Purkinje cell (primary cell): ENCODE results near the gene LCNL1. TPM values are rescaled to one million over a fixed set of nuclear protein-coding genes. Genes with fewer than 3 reads are reported as not detected.

Experiments
- polyA plus RNA-seq: library from polyadenylated mRNA; unstranded; fragments of >200 nt; fragmentation: Nextera tagmentation; gene quantifications from 2 replicates; pipeline ENCODE4 v1.2.1, GENCODE V29; 2014

LCNL1 gene
- polyA plus RNA-seq, result not detected in 2 replicates

DNA sequence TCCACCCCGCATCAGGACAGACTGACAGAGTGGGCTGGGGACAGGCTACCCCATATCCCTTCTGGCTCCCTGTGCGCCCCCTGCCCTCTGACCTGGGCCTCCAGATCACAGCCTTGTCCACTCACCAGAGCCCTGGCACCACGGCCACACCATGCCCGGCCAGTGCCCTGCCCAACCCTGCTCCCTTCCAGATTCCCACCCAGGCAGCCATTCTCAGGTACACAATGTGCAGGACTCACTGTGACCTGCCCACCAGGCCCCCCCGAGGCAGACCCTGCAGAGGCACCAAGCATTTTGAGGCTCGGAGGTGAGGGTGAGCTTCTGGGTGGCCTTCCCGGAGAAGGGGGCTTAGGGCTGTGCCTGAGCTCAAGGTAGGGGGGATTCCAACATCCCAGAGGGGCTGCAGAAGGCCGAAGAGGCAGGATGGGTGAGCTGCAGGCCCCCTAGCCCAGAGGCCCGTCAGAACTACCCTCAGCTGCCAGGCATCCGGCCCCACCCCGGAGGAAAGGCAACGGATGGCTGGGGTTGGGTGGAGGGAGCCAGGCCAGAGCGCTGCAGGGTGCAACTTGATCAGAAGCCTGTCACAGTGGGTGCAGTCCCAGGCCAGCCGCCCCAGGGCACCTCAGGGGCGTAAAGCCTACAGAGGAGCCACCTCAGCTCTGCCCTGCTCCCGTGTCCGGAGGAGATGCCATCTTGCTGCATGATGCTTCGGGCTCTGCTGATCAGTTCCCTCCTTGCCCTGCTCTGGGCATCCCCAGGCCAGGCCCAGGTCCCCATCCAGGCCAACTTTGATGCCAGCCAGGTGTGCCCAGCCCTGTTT is at the start of gene LCNL1:
Gene LCNL1, plus strand, starts transcription at position 762 of the 820 bp plus-strand sequence. CDS start 594 bp downstream, outside the sequence.

GRCh38 chr9:136944519-136945332 is 38.1 kb upstream of the LCNL1 start, which contains the start of the genes C8G and FBXW5:
TSS of gene C8G (plus strand) at chr9:136945243. CDS start at chr9:136945321, 78 bp downstream.
TSS of gene FBXW5 (minus strand) at chr9:136944738. CDS start at chr9:136944083, 655 bp downstream.

GRCh38 chr9:136951541-136952320 is 31.1 kb upstream of the LCNL1 start, which contains the start of gene LCN12:
TSS of gene LCN12 (plus strand) at chr9:136952273. CDS start at chr9:136952328, 55 bp downstream.

GRCh38 chr9:136977223-136977622 is 5.6 kb upstream of the LCNL1 start, which contains the start of gene PTGDS:
TSS of gene PTGDS (plus strand) at chr9:136977504. CDS start at chr9:136977579, 75 bp downstream.

GRCh38 chr9:136991993-136992818 is 9.4 kb downstream of the LCNL1 start, which contains the start of gene PAXX:
TSS of gene PAXX (plus strand) at chr9:136992422. CDS start at chr9:136992444, 22 bp downstream.

GRCh38 chr9:136996361-136997292 is 13.8 kb downstream of the LCNL1 start, which contains the start of gene CLIC3:
TSS of gene CLIC3 (minus strand) at chr9:136996568. CDS start at chr9:136996543, 25 bp downstream.

GRCh38 chr9:137027369-137028262 is 44.8 kb downstream of the LCNL1 start, which contains the start of gene ABCA2:
TSS of gene ABCA2 (minus strand) at chr9:137028237. CDS start at chr9:137028140, 97 bp downstream.

DNA sequence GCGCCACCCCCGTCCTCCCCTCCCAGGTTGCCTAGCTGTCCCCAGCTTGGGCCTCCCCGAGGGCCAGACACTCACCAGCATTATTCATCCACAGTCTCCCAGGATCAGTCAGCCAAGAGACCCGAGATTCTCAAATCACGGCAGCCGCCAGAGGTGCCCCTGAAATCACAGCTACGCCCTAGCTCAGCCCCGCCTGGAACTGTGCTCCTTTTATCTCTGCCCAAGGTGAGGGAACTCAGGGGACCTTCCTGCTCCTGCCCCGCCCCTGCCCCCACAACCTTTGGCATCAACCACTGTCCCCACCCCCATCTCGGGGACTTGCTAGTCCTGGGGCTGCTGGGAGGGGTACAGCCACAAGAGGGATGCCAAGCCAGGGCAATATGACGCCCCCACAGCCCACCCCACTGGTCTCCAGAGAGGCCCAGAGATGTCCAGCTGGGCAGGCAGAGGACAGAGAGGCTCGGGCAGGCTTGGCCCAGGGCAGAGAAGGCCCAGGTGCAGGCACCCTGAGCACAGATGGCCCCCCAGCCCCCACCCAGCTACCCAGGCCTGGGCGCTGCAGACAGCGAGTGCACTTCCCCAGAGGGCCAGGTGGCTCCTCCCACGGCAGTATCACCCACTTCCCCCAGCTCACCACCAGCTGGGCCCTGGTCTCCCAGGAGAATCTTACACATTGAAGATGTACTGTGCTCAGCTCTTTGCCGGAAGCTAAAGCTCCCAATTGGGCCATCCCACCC is 49.3 kb downstream of the LCNL1 start, which contains the start of gene FUT7:
Gene FUT7, minus strand, starts transcription at position 185 of the 737 bp plus-strand sequence. Its CDS starts 97 bp downstream, at position 88.

Other genes with a start within 250 kb of the LCNL1 start
- not detected in 2 replicates for gene LCN10, start 240.1 kb upstream of the LCNL1 start, polyA plus RNA-seq
- gene LCN6, start 234.5 kb upstream of the LCNL1 start, polyA plus RNA-seq, result not detected in 2 replicates
- gene LCN8, start 224.8 kb upstream of the LCNL1 start, polyA plus RNA-seq, result 1.1 TPM in 1 of 2 replicates, not detected in the other
- not detected in 2 replicates for gene LCN15, start 218.5 kb upstream of the LCNL1 start, polyA plus RNA-seq
- gene TMEM141, start 191.6 kb upstream of the LCNL1 start, polyA plus RNA-seq, result 91.0 and 93.8 TPM in 2 replicates
- gene CCDC183, start 186.7 kb upstream of the LCNL1 start, polyA plus RNA-seq, result not detected in 2 replicates
- 1.2 and 1.9 TPM in 2 replicates for gene RABL6, start 175.0 kb upstream of the LCNL1 start, polyA plus RNA-seq
- gene AJM1, start 140.5 kb upstream of the LCNL1 start, polyA plus RNA-seq, result not detected in 2 replicates
- gene PHPT1, start 133.6 kb upstream of the LCNL1 start, polyA plus RNA-seq, result 274 and 285 TPM in 2 replicates
- gene MAMDC4, start 130.6 kb upstream of the LCNL1 start, polyA plus RNA-seq, result 0.12 and 0.14 TPM in 2 replicates
- gene EDF1, start 116.7 kb upstream of the LCNL1 start, polyA plus RNA-seq, result 421 and 539 TPM in 2 replicates
- 1.1 and 1.4 TPM in 2 replicates for gene TRAF2, start 96.5 kb upstream of the LCNL1 start, polyA plus RNA-seq
- gene FBXW5, start 38.3 kb upstream of the LCNL1 start, polyA plus RNA-seq, result 0.56 and 2.2 TPM in 2 replicates
- gene C8G, start 37.8 kb upstream of the LCNL1 start, polyA plus RNA-seq, result 0.90 TPM in 1 of 2 replicates, not detected in the other
- gene LCN12, start 30.7 kb upstream of the LCNL1 start, polyA plus RNA-seq, result not detected in 2 replicates
- gene PTGDS, start 5.5 kb upstream of the LCNL1 start, polyA plus RNA-seq, result 67.9 and 135 TPM in 2 replicates
- gene PAXX, start 9.4 kb downstream of the LCNL1 start, polyA plus RNA-seq, result 4.7 TPM in 2 replicates
- gene CLIC3, start 13.6 kb downstream of the LCNL1 start, polyA plus RNA-seq, result not detected in 2 replicates
- 0.60 and 0.74 TPM in 2 replicates for gene ABCA2, start 45.2 kb downstream of the LCNL1 start, polyA plus RNA-seq
- gene FUT7, start 49.1 kb downstream of the LCNL1 start, polyA plus RNA-seq, result not detected in 2 replicates
- 10.3 and 19.0 TPM in 2 replicates for gene NPDC1, start 63.2 kb downstream of the LCNL1 start, polyA plus RNA-seq
- gene ENTPD2, start 71.1 kb downstream of the LCNL1 start, polyA plus RNA-seq, result not detected in 2 replicates
- gene SAPCD2, start 87.6 kb downstream of the LCNL1 start, polyA plus RNA-seq, result 0.24 TPM in 1 of 2 replicates, not detected in the other
- gene UAP1L1, start 94.5 kb downstream of the LCNL1 start, polyA plus RNA-seq, result not detected in 2 replicates
- gene MAN1B1, start 104.0 kb downstream of the LCNL1 start, polyA plus RNA-seq, result 5.7 and 15.4 TPM in 2 replicates
- gene DPP7, start 131.7 kb downstream of the LCNL1 start, polyA plus RNA-seq, result 9.9 and 22.2 TPM in 2 replicates
- 21.4 and 26.3 TPM in 2 replicates for gene GRIN1, start 156.2 kb downstream of the LCNL1 start, polyA plus RNA-seq
- not detected in 2 replicates for gene LRRC26, start 187.1 kb downstream of the LCNL1 start, polyA plus RNA-seq
- gene TMEM210, start 189.1 kb downstream of the LCNL1 start, polyA plus RNA-seq, result not detected in 2 replicates
- gene ANAPC2, start 205.6 kb downstream of the LCNL1 start, polyA plus RNA-seq, result 0.71 TPM in 1 of 2 replicates, not detected in the other
- gene SSNA1, start 205.7 kb downstream of the LCNL1 start, polyA plus RNA-seq, result 7.4 and 25.2 TPM in 2 replicates
- gene TPRN, start 217.7 kb downstream of the LCNL1 start, polyA plus RNA-seq, result 0.44 and 0.99 TPM in 2 replicates
- gene TMEM203, start 222.7 kb downstream of the LCNL1 start, polyA plus RNA-seq, result 21.0 and 30.3 TPM in 2 replicates
- 0.10 and 0.11 TPM in 2 replicates for gene NDOR1, start 222.7 kb downstream of the LCNL1 start, polyA plus RNA-seq
- gene RNF208, start 239.2 kb downstream of the LCNL1 start, polyA plus RNA-seq, result 2.6 and 5.0 TPM in 2 replicates
- 0.26 TPM in 1 of 2 replicates, not detected in the other for gene CYSRT1, start 242.2 kb downstream of the LCNL1 start, polyA plus RNA-seq
- gene RNF224, start 244.5 kb downstream of the LCNL1 start, polyA plus RNA-seq, result not detected in 2 replicates
- not detected in 2 replicates for gene SLC34A3, start 247.9 kb downstream of the LCNL1 start, polyA plus RNA-seq